CD4-positive, CD25-positive, alpha-beta regulatory T cell (primary cell): ENCODE data around the gene TPM2. TPM values are rescaled to one million over a fixed set of nuclear protein-coding genes. Genes with fewer than 3 reads are reported as not detected.

Experiments
- ATAC-seq, 2 donors: fragments of 150-1000 bp; cut with Tn5 transposase; one replicate each; pipeline ENCODE4 v1.10.0; 2021; ENCODE audit warnings: low read depth in 2 of 2, moderate number of reproducible peaks in 2 of 2, moderate library complexity in 1 of 2
- DNase-seq, 3 donors: peaks; one replicate each; pipeline versions ENCODE4 v3.0.0 to v3.0.0-alpha.2; 2012 to 2022; ENCODE audit warnings: mixed read lengths in 1 of 3
- H3K27ac ChIP-seq: one replicate; pipeline ENCODE4 v1.7.0; 2013; ENCODE audit warnings: mild to moderate bottlenecking, low read length; ENCODE audit not compliant: insufficient read depth, poor library complexity, severe bottlenecking
- H3K27me3 ChIP-seq: one replicate; pipeline ENCODE4 v1.7.0; 2013; ENCODE audit warnings: low read length; ENCODE audit not compliant: control insufficient read depth, insufficient read depth
- H3K36me3 ChIP-seq: one replicate; pipeline ENCODE4 v1.7.0; 2013; ENCODE audit warnings: mild to moderate bottlenecking, low read length, moderate library complexity; ENCODE audit not compliant: control insufficient read depth, insufficient read depth
- H3K4me1 ChIP-seq: 2 replicates; pipeline ENCODE4 v1.7.0; 2013; ENCODE audit warnings: mild to moderate bottlenecking, low read length; ENCODE audit not compliant: insufficient read depth, control insufficient read depth, poor library complexity, severe bottlenecking
- H3K4me3 ChIP-seq: one replicate; pipeline ENCODE4 v1.7.0; 2013; ENCODE audit warnings: low read depth, mild to moderate bottlenecking, low read length, moderate library complexity
- H3K9me3 ChIP-seq, 2 experiments: 1 replicate in 1 of 2; 2 replicates in 1 of 2; pipeline ENCODE4 v1.7.0; 2013; ENCODE audit warnings: low read length in 2 of 2, mild to moderate bottlenecking in 1 of 2, moderate library complexity in 1 of 2; ENCODE audit not compliant: control insufficient read depth in 2 of 2
- H3K27ac Mint-ChIP-seq, 3 donors: one replicate each; pipeline ENCODE4 v1.8.0; 2020 to 2022; ENCODE audit warnings: mild to moderate bottlenecking in 3 of 3, mixed read lengths in 3 of 3, moderate library complexity in 2 of 3
- H3K27me3 Mint-ChIP-seq: one replicate; pipeline ENCODE4 v1.8.0; 2022; ENCODE audit warnings: mild to moderate bottlenecking, mixed read lengths
- H3K36me3 Mint-ChIP-seq: one replicate; pipeline ENCODE4 v1.8.0; 2020; ENCODE audit warnings: mixed read lengths
- H3K4me1 Mint-ChIP-seq, 4 donors: one replicate each; pipeline ENCODE4 v1.8.0; 2020 to 2022; ENCODE audit warnings: mixed read lengths in 4 of 4, mild to moderate bottlenecking in 1 of 4
- H3K4me3 Mint-ChIP-seq, 4 donors: one replicate each; pipeline ENCODE4 v1.8.0; 2020 to 2022; ENCODE audit warnings: mild to moderate bottlenecking in 4 of 4, mixed read lengths in 4 of 4, moderate library complexity in 3 of 4
- H3K9me3 Mint-ChIP-seq, 7 donors: one replicate each; pipeline ENCODE4 v1.8.0; 2020 to 2022; ENCODE audit warnings: mixed read lengths in 7 of 7, mild to moderate bottlenecking in 3 of 7, moderate library complexity in 2 of 7
- polyA plus RNA-seq, 4 donors: library from polyadenylated mRNA; unstranded; fragments of 300-500 nt; fragmentation: Illumina TruSeq; gene quantifications; one replicate each; pipeline ENCODE4 v1.2.3, GENCODE V29; 2021
- total RNA-seq: library from RNA; stranded (reverse); gene quantifications from one replicate; pipeline ENCODE4 v1.2.3, GENCODE V29; 2022

The TPM2 gene
- total RNA-seq, result 38.8 TPM
- not detected for polyA plus RNA-seq

GRCh38 chr9:35689542-35690293 lies at the start of gene TPM2:
TPM2 (minus strand) TSS chr9:35689925; CDS start chr9:35689817, 108 bp downstream.
- Mint-ChIP-seq H3K36me3 (no peaks in the 10 kb centered on the region), H3K4me3 (peak within 1 kb of the TSS; percentile 86 to 97 (median 92)), H3K4me1 (peaks cover 2 to 26% (median 11%) of the 10 kb centered on the region in 4 donors), H3K9me3 (no peaks in the 10 kb centered on the region), H3K27me3 (no peaks in the 10 kb centered on the region), H3K27ac (peak within 1 kb of the TSS; percentile 78 to 93 (median 89))
- H3K27me3 ChIP-seq, result no peaks in the 10 kb centered on the region
- no peaks in the 10 kb centered on the region for H3K36me3 ChIP-seq
- DNase-seq, result no peak
- no peaks in the 10 kb centered on the region for H3K9me3 ChIP-seq
- ATAC-seq, result no peak
- peaks cover 18% of the 10 kb centered on the region for H3K4me1 ChIP-seq
- peak within 1 kb of the TSS; percentile 47 for H3K27ac ChIP-seq
- peak within 1 kb of the TSS; percentile 55 for H3K4me3 ChIP-seq

GRCh38 chr9:35738924-35739323 lies 49.2 kb upstream of the TPM2 start:
- ATAC-seq, result no peak
- H3K36me3 Mint-ChIP-seq, result peaks cover 47% of the 10 kb centered on the region

GRCh38 chr9:35738186-35738585 lies 48.5 kb upstream of the TPM2 start:
- H3K4me1 Mint-ChIP-seq, result peaks cover 9 to 27% (median 18%) of the 10 kb centered on the region in 4 donors
- H3K27me3 Mint-ChIP-seq, result no peaks in the 10 kb centered on the region
- no peak overlapping the region for H3K27ac Mint-ChIP-seq
- peaks cover 10% of the 10 kb centered on the region for H3K4me1 ChIP-seq
- no peak for ATAC-seq
- no peaks in the 10 kb centered on the region for H3K9me3 ChIP-seq
- H3K4me3 Mint-ChIP-seq, result no peak overlapping the region
- H3K4me3 ChIP-seq, result no peak overlapping the region
- no peak overlapping the region for H3K27ac ChIP-seq
- H3K27me3 ChIP-seq, result no peaks in the 10 kb centered on the region
- H3K36me3 ChIP-seq, result peaks cover 76% of the 10 kb centered on the region
- H3K9me3 Mint-ChIP-seq, result no peaks in the 10 kb centered on the region
- no peak for DNase-seq
- H3K36me3 Mint-ChIP-seq, result peaks cover 40% of the 10 kb centered on the region

More at GRCh38 chr9:35738924-35739323, 49.2 kb upstream of the TPM2 start:
- Histone ChIP-seq H3K4me3 (no peak overlapping the region), H3K27me3 (no peaks in the 10 kb centered on the region), H3K27ac (no peak overlapping the region), H3K36me3 (peaks cover 84% of the 10 kb centered on the region), H3K4me1 (peaks cover 2% of the 10 kb centered on the region), H3K9me3 (no peaks in the 10 kb centered on the region)
- Mint-ChIP-seq H3K4me3 (peak overlapping the region in 1 of 4 donors; percentile 18), H3K4me1 (peaks cover 5 to 24% (median 17%) of the 10 kb centered on the region in 4 donors), H3K27ac (peak overlapping the region in 1 of 3 donors; percentile 31), H3K9me3 (no peaks in the 10 kb centered on the region), H3K27me3 (no peaks in the 10 kb centered on the region)
- no peak for DNase-seq

GRCh38 chr9:35737143-35737542 lies 47.4 kb upstream of the TPM2 start:
- DNase-seq (no peak), ATAC-seq (no peak)
- Histone ChIP-seq H3K27me3 (no peaks in the 10 kb centered on the region), H3K4me3 (no peak overlapping the region), H3K27ac (no peak overlapping the region), H3K4me1 (peaks cover 16% of the 10 kb centered on the region), H3K36me3 (peaks cover 66% of the 10 kb centered on the region), H3K9me3 (no peaks in the 10 kb centered on the region)
- no peak overlapping the region for H3K27ac Mint-ChIP-seq
- H3K27me3 Mint-ChIP-seq, result no peaks in the 10 kb centered on the region
- peak overlapping the region in 1 of 4 donors; percentile 54 for H3K4me3 Mint-ChIP-seq
- H3K36me3 Mint-ChIP-seq, result peaks cover 33% of the 10 kb centered on the region
- H3K4me1 Mint-ChIP-seq, result peaks cover 9 to 35% (median 19%) of the 10 kb centered on the region in 4 donors
- no peaks in the 10 kb centered on the region for H3K9me3 Mint-ChIP-seq

GRCh38 chr9:35736201-35736633 lies 46.5 kb upstream of the TPM2 start:
- H3K4me3 ChIP-seq, result no peak overlapping the region
- ATAC-seq (peak in 1 of 2 donors; percentile 9), DNase-seq (peak; percentile 51 to 85 (median 73))
- H3K36me3 Mint-ChIP-seq, result peaks cover 29% of the 10 kb centered on the region
- H3K27ac Mint-ChIP-seq, result peak overlapping the region in 1 of 3 donors; percentile 44
- H3K4me1 ChIP-seq, result peaks cover 22% of the 10 kb centered on the region
- H3K9me3 Mint-ChIP-seq, result no peaks in the 10 kb centered on the region
- H3K4me1 Mint-ChIP-seq, result peaks cover 14 to 37% (median 22%) of the 10 kb centered on the region in 4 donors
- H3K4me3 Mint-ChIP-seq, result peak overlapping the region in 3 of 4 donors; percentile 43 to 74 (median 57)
- no peak overlapping the region for H3K27ac ChIP-seq
- H3K27me3 Mint-ChIP-seq, result no peaks in the 10 kb centered on the region
- H3K9me3 ChIP-seq, result no peaks in the 10 kb centered on the region
- no peaks in the 10 kb centered on the region for H3K27me3 ChIP-seq
- H3K36me3 ChIP-seq, result peaks cover 59% of the 10 kb centered on the region

- no peaks in the 10 kb centered on the region for H3K27me3 Mint-ChIP-seq
- H3K9me3 Mint-ChIP-seq, result no peaks in the 10 kb centered on the region
- Histone ChIP-seq H3K27ac (no peak overlapping the region), H3K4me3 (no peak overlapping the region), H3K36me3 (peaks cover 40% of the 10 kb centered on the region), H3K4me1 (peaks cover 44% of the 10 kb centered on the region), H3K27me3 (no peaks in the 10 kb centered on the region), H3K9me3 (no peaks in the 10 kb centered on the region)
- no peak overlapping the region for H3K27ac Mint-ChIP-seq
- ATAC-seq (no peak), DNase-seq (no peak)
- H3K4me3 Mint-ChIP-seq, result peak overlapping the region in 3 of 4 donors; percentile 7 to 54 (median 31)
- peaks cover 16 to 37% (median 28%) of the 10 kb centered on the region in 4 donors for H3K4me1 Mint-ChIP-seq
- peaks cover 28% of the 10 kb centered on the region for H3K36me3 Mint-ChIP-seq
These were observed 44.4 kb upstream of the TPM2 start for GRCh38 chr9:35734096-35734495.

GRCh38 chr9:35732800-35733541 lies 43.2 kb upstream of the TPM2 start:
- DNase-seq (peak in 1 of 3 donors; percentile 48), ATAC-seq (no peak)
- H3K4me1 ChIP-seq, result peaks cover 55% of the 10 kb centered on the region
- H3K9me3 ChIP-seq, result no peaks in the 10 kb centered on the region
- H3K36me3 Mint-ChIP-seq, result peaks cover 21% of the 10 kb centered on the region
- H3K27me3 Mint-ChIP-seq, result no peaks in the 10 kb centered on the region
- H3K27ac Mint-ChIP-seq, result peak overlapping the region in 2 of 3 donors; percentile 94 to 98
- peak overlapping the region; percentile 87 for H3K4me3 ChIP-seq
- H3K9me3 Mint-ChIP-seq, result no peaks in the 10 kb centered on the region
- peaks cover 16 to 37% (median 28%) of the 10 kb centered on the region in 4 donors for H3K4me1 Mint-ChIP-seq
- H3K27me3 ChIP-seq, result no peaks in the 10 kb centered on the region
- H3K36me3 ChIP-seq, result peaks cover 30% of the 10 kb centered on the region
- H3K27ac ChIP-seq, result peak overlapping the region; percentile 94
- peak overlapping the region in 2 of 4 donors; percentile 94 to 98 for H3K4me3 Mint-ChIP-seq
